CD14-positive monocyte (primary cell): ENCODE measurements around the gene LENG9. TPM values are rescaled to one million over a fixed set of nuclear protein-coding genes. Genes with fewer than 3 reads are reported as not detected.

ENCODE experiments used
- DNase-seq, 3 donors: peaks; one replicate each; pipeline ENCODE4 v3.0.0-alpha.2; 2011 to 2022
- H2AFZ ChIP-seq: 2 replicates; pipeline ENCODE4 v1.6.0; 2012; ENCODE audit warnings: mild to moderate bottlenecking, low read depth, low read length, inconsistent platforms; ENCODE audit not compliant: insufficient read depth, poor library complexity, severe bottlenecking
- H3K27ac ChIP-seq, 2 donors: 1 replicate in 1 of 2; 2 replicates in 1 of 2; pipeline ENCODE4 v1.5.1; 2012 to 2013; ENCODE audit warnings: low read length in 2 of 2, control low read depth in 1 of 2, inconsistent platforms in 1 of 2, low read depth in 1 of 2, mild to moderate bottlenecking in 1 of 2
- H3K27me3 ChIP-seq, 2 donors: one replicate each; pipeline versions ENCODE4 v1.6.0 to v1.6.1; 2011 to 2013; ENCODE audit warnings: low read length in 2 of 2; ENCODE audit not compliant: control insufficient read depth in 2 of 2, insufficient read depth in 2 of 2
- H3K36me3 ChIP-seq, 2 donors: replicated peaks in 1 of 2; 1 replicate in 1 of 2; 2 replicates in 1 of 2; pipeline versions ENCODE4 v1.5.1 to v1.6.1; 2012 to 2013; ENCODE audit warnings: low read length in 2 of 2, control low read depth in 1 of 2, inconsistent platforms in 1 of 2, mild to moderate bottlenecking in 1 of 2; ENCODE audit not compliant: insufficient read depth in 2 of 2, control insufficient read depth in 1 of 2
- H3K4me1 ChIP-seq, 2 donors: 1 replicate in 1 of 2; 2 replicates in 1 of 2; pipeline versions ENCODE4 v1.5.1 to v1.6.1; 2012 to 2013; ENCODE audit warnings: low read length in 2 of 2, control low read depth in 1 of 2, inconsistent platforms in 1 of 2, mild to moderate bottlenecking in 1 of 2, moderate library complexity in 1 of 2; ENCODE audit not compliant: insufficient read depth in 2 of 2, control insufficient read depth in 1 of 2
- H3K4me2 ChIP-seq: replicated peaks from 2 replicates; pipeline ENCODE3; 2012; ENCODE audit warnings: low read length, moderate library complexity, mild to moderate bottlenecking; ENCODE audit not compliant: poor library complexity, severe bottlenecking; ENCODE audit errors: extremely low read depth
- H3K4me3 ChIP-seq, 3 experiments: fragments of 200-600 bp in 1 of 3; sonication (generic) in 1 of 3; replicated peaks in 1 of 3; 1 replicate in 2 of 3; 2 replicates in 1 of 3; pipeline ENCODE4 v1.5.1; 2011 to 2013; ENCODE audit warnings: low read length in 3 of 3, mild to moderate bottlenecking in 3 of 3, control low read depth in 2 of 3, low read depth in 2 of 3, inconsistent platforms in 1 of 3, moderate library complexity in 1 of 3
- H3K79me2 ChIP-seq: 2 replicates; pipeline ENCODE4 v1.6.0; 2012; ENCODE audit warnings: mild to moderate bottlenecking, control low read depth, inconsistent platforms, low read length, moderate library complexity; ENCODE audit not compliant: insufficient read depth
- H3K9ac ChIP-seq: 2 replicates; pipeline ENCODE4 v1.6.0; 2017; ENCODE audit warnings: low read length, mild to moderate bottlenecking; ENCODE audit not compliant: insufficient read depth, poor library complexity, severe bottlenecking
- H3K9me3 ChIP-seq, 2 donors: replicated peaks in 1 of 2; 1 replicate in 1 of 2; 2 replicates in 1 of 2; pipeline versions ENCODE4 v1.5.1 to v1.6.1; 2012 to 2013; ENCODE audit warnings: low read length in 2 of 2, control low read depth in 1 of 2; ENCODE audit not compliant: control insufficient read depth in 1 of 2, insufficient read depth in 1 of 2
- H4K20me1 ChIP-seq: 2 replicates; pipeline ENCODE4 v1.6.0; 2012; ENCODE audit warnings: mild to moderate bottlenecking, low read length, control low read depth, moderate library complexity; ENCODE audit not compliant: insufficient read depth
- H3K27ac Mint-ChIP-seq, 7 donors: one replicate each; pipeline ENCODE4 v1.8.0; 2020; ENCODE audit warnings: mild to moderate bottlenecking in 7 of 7, mixed read lengths in 7 of 7, moderate library complexity in 6 of 7, inconsistent platforms in 2 of 7
- H3K27me3 Mint-ChIP-seq, 3 donors: one replicate each; pipeline ENCODE4 v1.8.0; 2021 to 2022; ENCODE audit warnings: low read depth in 3 of 3, mild to moderate bottlenecking in 3 of 3, mixed read lengths in 3 of 3, moderate library complexity in 3 of 3, inconsistent platforms in 1 of 3
- H3K36me3 Mint-ChIP-seq, 2 donors: one replicate each; pipeline ENCODE4 v1.8.0; 2020; ENCODE audit warnings: mixed read lengths in 2 of 2, inconsistent platforms in 1 of 2, mild to moderate bottlenecking in 1 of 2
- H3K4me1 Mint-ChIP-seq: one replicate; pipeline ENCODE4 v1.8.0; 2020; ENCODE audit warnings: mild to moderate bottlenecking, mixed read lengths
- H3K4me3 Mint-ChIP-seq, 2 donors: one replicate each; pipeline ENCODE4 v1.8.0; 2020; ENCODE audit warnings: mild to moderate bottlenecking in 2 of 2, mixed read lengths in 2 of 2, moderate library complexity in 1 of 2
- H3K9me3 Mint-ChIP-seq, 7 donors: one replicate each; pipeline ENCODE4 v1.8.0; 2020 to 2022; ENCODE audit warnings: mixed read lengths in 7 of 7, mild to moderate bottlenecking in 6 of 7, moderate library complexity in 6 of 7, inconsistent platforms in 2 of 7
- CTCF ChIP-seq: fragments of 200-600 bp; IDR thresholded peaks from one replicate; pipeline ENCODE4 v1.8.0; 2022; ENCODE audit warnings: antibody characterized with exemption, mild to moderate bottlenecking
- WGBS: methylation state at CpG from one replicate; pipeline ENCODE4 v1.1.5; 2013; ENCODE audit warnings: missing lambda C conversion rate; ENCODE audit not compliant: insufficient coverage; 5-methylcytosine and 5-hydroxymethylcytosine counted together
- intact Hi-C, 2 donors: fragments of 100-400 bp; cut with micrococcal nuclease; formaldehyde crosslinking; loops; one replicate each; pipeline versions ENCODE4 v1.15.0 to v1.15.1; 2023
- polyA plus RNA-seq, 3 donors: library from polyadenylated mRNA; depleted of rRNA in 1 of 3; unstranded in 2 of 3; stranded (reverse) in 1 of 3; fragments of 300-500 nt in 2 of 3; fragments of >200 nt in 1 of 3; fragmentation: Illumina TruSeq in 2 of 3; gene quantifications; 1 replicate in 2 of 3; 2 replicates in 1 of 3; pipeline ENCODE4 v1.2.3, GENCODE V29; 2012 to 2021

The LENG9 gene
- polyA plus RNA-seq, 3 donors: 0.15 to 2.0 TPM; not detected in 1

DNA sequence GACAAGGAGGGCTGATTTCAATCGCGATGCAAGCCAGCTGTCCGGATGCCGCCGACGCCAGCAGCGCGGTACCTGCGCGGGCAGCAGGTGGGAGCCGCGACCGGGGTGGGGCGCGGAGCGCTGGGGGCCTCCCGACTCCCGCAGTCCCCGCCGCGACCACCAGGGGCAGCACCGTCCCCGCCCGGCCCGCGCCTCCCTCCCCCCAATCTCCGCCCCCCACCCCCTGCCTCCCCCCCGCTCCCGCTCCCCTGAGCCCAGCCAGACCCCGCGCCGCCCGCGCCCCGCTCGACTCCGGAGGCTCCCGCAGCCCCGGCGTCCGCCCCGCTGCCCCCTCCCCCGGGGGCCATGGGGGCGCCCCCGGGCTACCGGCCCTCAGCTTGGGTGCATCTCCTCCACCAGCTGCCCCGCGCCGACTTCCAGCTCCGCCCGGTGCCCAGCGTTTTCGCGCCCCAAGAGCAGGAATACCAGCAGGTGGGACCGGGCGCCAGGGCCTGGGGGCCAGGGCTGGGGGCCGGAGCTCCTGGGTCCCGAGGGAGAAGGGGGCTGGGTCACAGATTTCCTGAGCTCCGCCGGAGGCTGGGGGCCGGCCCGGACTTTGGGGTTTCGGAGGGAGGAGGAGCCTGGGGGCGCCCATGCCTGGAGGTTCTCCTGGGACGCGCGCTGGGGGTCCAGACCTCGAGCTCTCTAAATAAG lies 48.2 kb downstream of the LENG9 start, which contains the start of gene TTYH1:
Gene TTYH1 (plus strand): TSS at position 257 of the 693 bp plus-strand sequence. CDS start 89 bp downstream, at position 346.
- Mint-ChIP-seq H3K9me3 (peaks cover 7 to 24% (median 18%) of the 10 kb centered on the region in 7 donors), H3K36me3 (peaks cover 0 to 6% of the 10 kb centered on the region in 2 donors), H3K4me1 (peaks cover 14% of the 10 kb centered on the region), H3K4me3 (peak within 1 kb of the TSS in 1 of 2 donors; percentile 61), H3K27ac (peak within 1 kb of the TSS in 1 of 7 donors; percentile 19), H3K27me3 (peaks cover 56 to 71% (median 56%) of the 10 kb centered on the region in 3 donors)
- H2AFZ ChIP-seq: no peak within 1 kb of the TSS
- no peak within 1 kb of the TSS for H3K4me2 ChIP-seq
- no peak within 1 kb of the TSS for H3K9ac ChIP-seq
- TF ChIP-seq CTCF: peak; percentile 60
- peaks cover 12 to 15% of the 10 kb centered on the region in 2 donors for H3K4me1 ChIP-seq
- H3K36me3 ChIP-seq: no peaks in the 10 kb centered on the region
- no peak for DNase-seq
- peaks cover 30 to 63% of the 10 kb centered on the region in 2 donors for H3K27me3 ChIP-seq
- no peaks in the 10 kb centered on the region for H3K79me2 ChIP-seq
- intact Hi-C loops: loop anchor here in 1 of 2 donors (10.0 kb wide), 1 partner anchor 119 kb away; no protein-coding TSS in a partner anchor
- WGBS: 1% methylated on average over 33 of the region's 68 CpGs
- H3K4me3 ChIP-seq: no peak within 1 kb of the TSS
- H3K9me3 ChIP-seq: peaks cover 0 to 10% of the 10 kb centered on the region in 2 donors
- H3K27ac ChIP-seq: no peak within 1 kb of the TSS
- no peaks in the 10 kb centered on the region for H4K20me1 ChIP-seq

GRCh38 chr19:54414156-54414555 lies 49.4 kb downstream of the LENG9 start:
- Mint-ChIP-seq H3K27ac (no peak overlapping the region), H3K27me3 (peaks cover 54 to 69% (median 64%) of the 10 kb centered on the region in 3 donors), H3K9me3 (peaks cover 8 to 23% (median 18%) of the 10 kb centered on the region in 7 donors), H3K4me3 (peak overlapping the region in 1 of 2 donors; percentile 37), H3K4me1 (peaks cover 14% of the 10 kb centered on the region), H3K36me3 (peaks cover 0 to 6% of the 10 kb centered on the region in 2 donors)
- H3K4me3 ChIP-seq: no peak overlapping the region
- H3K27ac ChIP-seq: no peak overlapping the region
- no peak for TF ChIP-seq CTCF
- H3K4me1 ChIP-seq: peaks cover 12 to 15% of the 10 kb centered on the region in 2 donors
- WGBS: 93% methylated on average over 1 of the region's 4 CpGs
- no peaks in the 10 kb centered on the region for H3K36me3 ChIP-seq
- no peaks in the 10 kb centered on the region for H4K20me1 ChIP-seq
- DNase-seq: no peak
- H3K4me2 ChIP-seq: no peak overlapping the region
- intact Hi-C loops: loop anchor here in 1 of 2 donors (10.0 kb wide), 1 partner anchor 121 kb away; no protein-coding TSS in a partner anchor
- peaks cover 0 to 10% of the 10 kb centered on the region in 2 donors for H3K9me3 ChIP-seq
- H3K9ac ChIP-seq: no peak overlapping the region
- peaks cover 33 to 52% of the 10 kb centered on the region in 2 donors for H3K27me3 ChIP-seq
- H2AFZ ChIP-seq: no peak overlapping the region
- H3K79me2 ChIP-seq: no peaks in the 10 kb centered on the region
